A549 treated with dexamethasone at 1 μM for 4 hours (cell line): ENCODE measurements around the gene EFCAB3. TPM values are rescaled to one million over a fixed set of nuclear protein-coding genes. Genes with fewer than 3 reads are reported as not detected.

Source experiments
- total RNA-seq: library from RNA; stranded (reverse); fragments of 200-300 nt; extraction: Qiagen RNA extraction; gene quantifications from 5 replicates; pipeline ENCODE4 v1.2.3, GENCODE V29; 2022

The EFCAB3 gene
- total RNA-seq, result not detected in 5 replicates

DNA sequence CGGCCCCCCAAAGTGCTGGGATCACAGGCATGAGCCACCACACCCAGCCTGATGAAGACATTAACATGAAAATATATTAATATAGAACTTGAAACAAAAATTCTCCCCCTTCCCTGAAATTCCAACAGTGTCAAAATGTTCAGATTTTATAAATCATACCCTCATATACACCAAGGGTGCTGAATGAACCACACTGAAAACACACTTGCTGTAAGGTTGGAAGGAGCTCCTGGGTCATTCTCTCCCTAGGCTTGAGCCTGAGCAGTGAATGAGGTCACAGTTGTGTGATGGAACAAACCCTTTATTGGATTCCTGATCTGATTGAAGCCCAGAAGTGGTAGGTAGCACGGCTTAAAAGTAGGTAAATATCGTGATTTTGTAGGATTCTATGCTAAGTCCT, at the start of gene EFCAB3:
Gene EFCAB3 (plus strand): TSS at position 301 of the 400 bp plus-strand sequence. CDS start 2,427 bp downstream, outside the sequence.

DNA sequence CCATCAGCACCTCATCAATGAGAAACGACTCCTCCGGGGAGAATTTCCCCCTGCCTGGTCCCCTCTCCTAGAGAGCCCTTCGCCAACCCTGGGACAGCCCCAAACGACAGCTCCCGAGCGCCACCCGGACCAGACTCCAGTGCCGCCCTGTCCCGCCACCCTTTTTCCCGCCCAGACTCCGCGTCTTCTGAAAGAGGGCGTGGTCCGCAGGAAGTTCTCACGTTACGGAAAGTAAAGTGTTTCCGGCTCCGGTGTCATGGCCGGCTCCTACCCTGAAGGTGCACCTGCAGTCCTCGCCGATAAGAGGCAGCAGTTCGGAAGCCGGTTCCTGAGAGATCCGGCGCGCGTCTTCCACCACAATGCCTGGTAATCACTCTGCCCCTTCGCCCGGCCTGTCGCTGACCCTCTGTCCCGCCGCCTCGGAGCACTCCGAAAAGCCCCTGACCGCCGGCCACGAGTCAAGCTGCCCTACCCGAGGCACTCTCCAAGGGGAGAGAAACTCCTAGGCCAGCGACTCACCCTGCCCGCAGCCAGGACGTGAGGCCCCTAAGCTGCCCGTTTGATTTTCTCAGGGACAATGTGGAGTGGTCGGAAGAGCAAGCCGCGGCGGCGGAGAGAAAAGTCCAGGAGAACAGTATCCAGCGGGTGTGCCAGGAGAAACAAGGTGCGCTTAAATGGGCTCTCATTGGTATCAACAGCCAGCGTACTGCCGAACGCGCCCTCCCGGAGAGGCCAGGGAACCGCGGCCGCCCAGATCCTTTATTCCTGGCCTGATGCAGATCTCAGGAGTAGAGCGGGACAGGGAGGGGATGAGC, 43.5 kb downstream of the EFCAB3 start, which contains the start of gene METTL2A:
Gene METTL2A (plus strand): TSS at position 251 of the 815 bp plus-strand sequence. CDS start 6 bp downstream, at position 257.

Other genes with a start within 250 kb of the EFCAB3 start
- gene METTL2A, start 43.3 kb downstream of the EFCAB3 start, total RNA-seq, result 23.8 to 30.3 TPM (median 28.7 TPM) in 5 replicates
- gene TLK2, start 98.3 kb downstream of the EFCAB3 start, total RNA-seq, result 32.6 to 36.3 TPM (median 35.0 TPM) in 5 replicates
- gene MRC2, start 247.1 kb downstream of the EFCAB3 start, total RNA-seq, result 31.9 to 62.9 TPM (median 54.3 TPM) in 5 replicates